Thoracic aorta (tissue), 2 donors: ENCODE results near the gene KRTAP5-10. TPM values are rescaled to one million over a fixed set of nuclear protein-coding genes. Genes with fewer than 3 reads are reported as not detected.

Source experiments
- ATAC-seq: fragments of 150-250 bp; one replicate; pipeline ENCODE4 v1.8.0; 2017; ENCODE audit warnings: low read depth; ENCODE audit not compliant: insufficient number of reproducible peaks, low FRiP score
- DNase-seq: peaks from one replicate; pipeline ENCODE4 v3.0.0-alpha.2; 2020; ENCODE audit warnings: low spot score
- H3K27ac ChIP-seq, 2 donors: fragments of 200-600 bp; sonication (generic); 1 replicate in 1 of 2; 2 replicates in 1 of 2; pipeline ENCODE4 v1.5.1; 2016; ENCODE audit warnings: mild to moderate bottlenecking in 2 of 2, moderate library complexity in 2 of 2
- H3K27me3 ChIP-seq: fragments of 200-600 bp; sonication (generic); replicated peaks from 2 replicates; pipeline ENCODE4 v1.6.0; 2016; ENCODE audit warnings: mild to moderate bottlenecking; ENCODE audit not compliant: insufficient read depth
- H3K36me3 ChIP-seq: fragments of 200-600 bp; sonication (generic); one replicate; pipeline ENCODE4 v1.5.1; 2016
- H3K4me1 ChIP-seq, 2 donors: fragments of 200-600 bp; sonication (generic); 1 replicate in 1 of 2; 2 replicates in 1 of 2; pipeline versions ENCODE4 v1.5.1 to v1.6.0; 2016; ENCODE audit warnings: low read depth in 2 of 2, mild to moderate bottlenecking in 1 of 2; ENCODE audit not compliant: control insufficient read depth in 1 of 2
- H3K4me3 ChIP-seq: fragments of 200-600 bp; sonication (generic); 2 replicates; pipeline ENCODE4 v1.5.1; 2016; ENCODE audit warnings: mild to moderate bottlenecking
- H3K9me3 ChIP-seq: fragments of 200-600 bp; sonication (generic); 2 replicates; pipeline ENCODE4 v1.5.1; 2016
- total RNA-seq, 2 donors: library from RNA; depleted of rRNA; stranded (reverse); fragments of >200 nt; gene quantifications; one replicate each; pipeline versions ENCODE4 v1.1.0 to v1.2.3, GENCODE V29; 2016
- TF ChIP-seq, protein P1 (sequence below): fragments of 200-600 bp; sonication (generic); IDR thresholded peaks from one replicate; pipeline ENCODE4 v1.5.1; 2019; ENCODE audit warnings: antibody characterized with exemption

KRTAP5-10 gene
- total RNA-seq, 2 donors from 2014 or later: not detected

DNA sequence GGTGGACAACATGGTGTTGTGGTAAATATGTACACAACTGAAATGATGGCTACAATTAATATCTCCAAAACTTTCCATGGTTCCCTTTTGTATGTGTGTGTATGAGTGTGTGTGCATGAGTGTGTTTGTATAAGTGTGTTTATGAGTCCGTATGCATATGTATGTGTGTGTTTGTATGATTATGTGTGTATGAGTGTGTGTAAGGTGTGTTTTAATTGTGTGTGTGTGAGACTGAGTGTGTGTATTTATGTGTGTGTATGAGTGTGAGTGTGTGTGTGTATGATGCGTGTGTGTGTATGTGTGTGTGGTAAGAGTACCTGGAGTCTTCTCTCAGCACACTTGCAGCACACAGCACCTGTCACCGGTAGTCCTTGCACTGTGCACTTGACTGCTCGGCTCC is 9.3 kb upstream of the KRTAP5-10 start:
- Histone ChIP-seq H3K9me3 (no peaks in the 10 kb centered on the region), H3K27me3 (no peaks in the 10 kb centered on the region), H3K27ac (no peak overlapping the region), H3K4me3 (no peak overlapping the region), H3K36me3 (no peaks in the 10 kb centered on the region), H3K4me1 (no peaks in the 10 kb centered on the region)
- DNase-seq (no peak), ATAC-seq (no peak)
- TF ChIP-seq, protein P1, sequence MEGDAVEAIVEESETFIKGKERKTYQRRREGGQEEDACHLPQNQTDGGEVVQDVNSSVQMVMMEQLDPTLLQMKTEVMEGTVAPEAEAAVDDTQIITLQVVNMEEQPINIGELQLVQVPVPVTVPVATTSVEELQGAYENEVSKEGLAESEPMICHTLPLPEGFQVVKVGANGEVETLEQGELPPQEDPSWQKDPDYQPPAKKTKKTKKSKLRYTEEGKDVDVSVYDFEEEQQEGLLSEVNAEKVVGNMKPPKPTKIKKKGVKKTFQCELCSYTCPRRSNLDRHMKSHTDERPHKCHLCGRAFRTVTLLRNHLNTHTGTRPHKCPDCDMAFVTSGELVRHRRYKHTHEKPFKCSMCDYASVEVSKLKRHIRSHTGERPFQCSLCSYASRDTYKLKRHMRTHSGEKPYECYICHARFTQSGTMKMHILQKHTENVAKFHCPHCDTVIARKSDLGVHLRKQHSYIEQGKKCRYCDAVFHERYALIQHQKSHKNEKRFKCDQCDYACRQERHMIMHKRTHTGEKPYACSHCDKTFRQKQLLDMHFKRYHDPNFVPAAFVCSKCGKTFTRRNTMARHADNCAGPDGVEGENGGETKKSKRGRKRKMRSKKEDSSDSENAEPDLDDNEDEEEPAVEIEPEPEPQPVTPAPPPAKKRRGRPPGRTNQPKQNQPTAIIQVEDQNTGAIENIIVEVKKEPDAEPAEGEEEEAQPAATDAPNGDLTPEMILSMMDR: no peak

DNA sequence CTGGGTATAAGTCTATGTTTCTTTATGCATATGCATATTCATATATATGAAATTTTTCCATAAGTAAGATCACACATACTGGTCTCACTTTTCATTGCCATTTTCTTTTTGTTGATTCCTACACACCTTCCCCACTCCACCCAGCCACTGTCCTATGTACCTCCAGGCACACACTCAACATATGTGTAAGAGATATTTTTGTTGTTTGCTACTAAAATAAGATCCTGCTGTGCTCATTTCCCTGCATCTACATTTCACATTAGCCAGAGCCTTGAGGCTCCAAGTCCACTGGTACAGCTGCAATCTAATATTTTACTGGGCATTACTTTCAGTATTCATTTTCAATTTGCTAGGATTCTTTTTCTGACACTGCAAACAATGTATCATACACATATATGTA is 8.1 kb upstream of the KRTAP5-10 start:
- Histone ChIP-seq H3K36me3 (no peaks in the 10 kb centered on the region), H3K4me1 (no peaks in the 10 kb centered on the region), H3K9me3 (no peaks in the 10 kb centered on the region), H3K27me3 (no peaks in the 10 kb centered on the region), H3K4me3 (no peak overlapping the region), H3K27ac (no peak overlapping the region)
- ATAC-seq: no peak
- TF ChIP-seq, protein P1: no peak
- DNase-seq: no peak

DNA sequence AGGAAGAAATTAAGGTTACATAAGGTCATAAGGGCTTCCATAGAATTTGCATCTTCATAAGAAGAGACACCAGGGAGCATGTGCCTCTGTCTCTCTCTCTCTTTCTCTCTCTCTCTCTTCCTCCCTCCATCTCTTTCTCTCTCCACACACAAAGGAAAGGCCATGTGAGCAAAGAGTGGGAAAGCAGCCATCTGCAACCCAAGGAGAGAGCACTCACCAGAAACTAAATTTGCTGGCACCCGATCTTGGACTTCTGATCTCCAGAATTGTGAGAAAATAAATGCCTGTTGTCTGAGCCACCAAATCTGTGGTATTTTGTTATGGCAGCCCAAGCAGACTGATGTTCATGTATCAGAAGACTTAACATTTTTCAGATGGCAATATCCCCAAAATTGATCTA is 6.4 kb upstream of the KRTAP5-10 start:
- Histone ChIP-seq H3K4me3 (no peak overlapping the region), H3K4me1 (no peaks in the 10 kb centered on the region), H3K36me3 (no peaks in the 10 kb centered on the region), H3K27ac (no peak overlapping the region), H3K9me3 (no peaks in the 10 kb centered on the region), H3K27me3 (no peaks in the 10 kb centered on the region)
- no peak for DNase-seq
- TF ChIP-seq, protein P1: no peak
- no peak for ATAC-seq

DNA sequence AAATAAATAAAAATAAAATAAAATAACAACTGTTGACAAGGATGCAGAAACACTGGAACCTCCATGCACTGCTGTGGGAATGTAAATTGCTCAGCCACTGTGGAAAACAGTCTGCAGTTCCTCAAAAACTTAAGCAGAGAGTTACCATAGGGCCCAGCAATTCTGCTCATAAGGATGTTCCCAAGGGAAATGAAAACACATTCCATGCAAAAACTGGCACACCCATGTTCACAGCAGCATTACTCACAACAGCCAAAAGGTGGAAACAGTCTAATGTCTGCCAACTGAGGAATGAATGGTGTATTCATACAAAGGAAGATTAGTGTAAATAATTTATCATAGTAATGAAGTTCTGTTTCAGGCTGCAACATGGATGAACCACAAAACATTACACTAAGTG is 3.2 kb upstream of the KRTAP5-10 start:
- Histone ChIP-seq H3K9me3 (no peaks in the 10 kb centered on the region), H3K4me3 (no peak overlapping the region), H3K36me3 (no peaks in the 10 kb centered on the region), H3K27ac (no peak overlapping the region), H3K4me1 (no peaks in the 10 kb centered on the region), H3K27me3 (no peaks in the 10 kb centered on the region)
- DNase-seq (no peak), ATAC-seq (no peak)
- TF ChIP-seq, protein P1: no peak

DNA sequence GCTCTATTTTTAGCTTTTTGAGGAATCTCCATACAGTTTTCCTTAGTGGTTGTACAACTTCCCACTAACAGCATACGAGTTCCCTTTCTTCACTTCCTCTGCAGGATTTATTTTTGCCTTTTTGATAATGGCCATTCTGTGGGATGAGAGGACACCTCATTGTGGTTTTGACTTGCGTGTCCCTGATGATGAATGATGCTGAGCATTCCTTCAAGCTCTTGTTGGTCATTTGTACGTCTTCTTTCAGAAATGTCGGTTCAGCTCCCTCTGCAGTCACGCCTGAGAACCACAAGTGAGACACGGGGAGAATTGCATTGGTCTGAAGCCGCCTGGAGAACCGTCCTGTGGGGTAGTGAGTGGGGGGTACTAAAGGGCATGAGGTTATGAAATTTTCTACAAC is 2.0 kb upstream of the KRTAP5-10 start:
- Histone ChIP-seq H3K36me3 (no peaks in the 10 kb centered on the region), H3K27ac (no peak overlapping the region), H3K27me3 (no peaks in the 10 kb centered on the region), H3K4me3 (no peak overlapping the region), H3K9me3 (no peaks in the 10 kb centered on the region), H3K4me1 (no peaks in the 10 kb centered on the region)
- TF ChIP-seq, protein P1: no peak
- ATAC-seq (peak; percentile 16), DNase-seq (no peak)
